GM18909 (cell line): ENCODE measurements around the gene CAMTA1.

Experiments used
- ATAC-seq: cut with Tn5 transposase; IDR thresholded peaks from one replicate; pipeline ENCODE4 v1.9.1; 2021; ENCODE audit warnings: mild to moderate bottlenecking; ENCODE audit not compliant: unreplicated experiment, poor library complexity

The CAMTA1 gene

GRCh38 chr1:7383671-7384520, 598.6 kb downstream of the CAMTA1 start:
- ATAC-seq, result no peak

- no peak for ATAC-seq
These were observed 599.4 kb downstream of the CAMTA1 start for GRCh38 chr1:7384679-7385078.

GRCh38 chr1:7385471-7386225, 600.4 kb downstream of the CAMTA1 start:
- no peak for ATAC-seq

- no peak for ATAC-seq
These were observed 601.2 kb downstream of the CAMTA1 start for GRCh38 chr1:7386226-7387052.

- no peak for ATAC-seq
These were observed 602.0 kb downstream of the CAMTA1 start for GRCh38 chr1:7387053-7387927.

- ATAC-seq, result no peak
These were observed 602.9 kb downstream of the CAMTA1 start for GRCh38 chr1:7388141-7388487.

GRCh38 chr1:7388488-7389185, 603.4 kb downstream of the CAMTA1 start:
- no peak for ATAC-seq

GRCh38 chr1:7389201-7389905, 604.1 kb downstream of the CAMTA1 start:
- no peak for ATAC-seq

GRCh38 chr1:7389906-7390603, 604.8 kb downstream of the CAMTA1 start:
- ATAC-seq, result no peak

GRCh38 chr1:7390604-7391000, 605.3 kb downstream of the CAMTA1 start:
- ATAC-seq, result no peak

- ATAC-seq, result no peak
These were observed 607.9 kb downstream of the CAMTA1 start for GRCh38 chr1:7393136-7393535.

- no peak for ATAC-seq
These were observed 610.0 kb downstream of the CAMTA1 start for GRCh38 chr1:7395251-7395650.

GRCh38 chr1:7398982-7399381, 613.7 kb downstream of the CAMTA1 start:
- no peak for ATAC-seq

GRCh38 chr1:7399514-7400125, 614.4 kb downstream of the CAMTA1 start:
- ATAC-seq, result no peak

- no peak for ATAC-seq
These were observed 615.3 kb downstream of the CAMTA1 start for GRCh38 chr1:7400566-7400965.

GRCh38 chr1:7401814-7402547, 616.7 kb downstream of the CAMTA1 start:
- no peak for ATAC-seq

- ATAC-seq, result no peak
These were observed 617.2 kb downstream of the CAMTA1 start for GRCh38 chr1:7402548-7402850.
